Natural killer cell (primary cell): ENCODE data around the gene ASB3. TPM values are rescaled to one million over a fixed set of nuclear protein-coding genes. Genes with fewer than 3 reads are reported as not detected.

Experiments
- ATAC-seq, 3 donors: fragments of 150-1000 bp in 2 of 3; fragments of 200-7000 bp in 1 of 3; cut with Tn5 transposase; 1 replicate in 1 of 3; 2 replicates in 2 of 3; pipeline ENCODE4 v1.10.0; 2021; ENCODE audit warnings: mild to moderate bottlenecking in 2 of 3, moderate library complexity in 2 of 3
- DNase-seq, 2 donors: peaks; one replicate each; pipeline versions ENCODE4 v3.0.0 to v3.0.0-alpha.2; 2013 to 2021; ENCODE audit warnings: mixed read lengths in 1 of 2
- H3K27ac ChIP-seq: one replicate; pipeline ENCODE4 v1.5.1; 2013; ENCODE audit warnings: mild to moderate bottlenecking, low read length
- H3K27me3 ChIP-seq: one replicate; pipeline ENCODE4 v1.6.1; 2013; ENCODE audit warnings: low read length; ENCODE audit not compliant: control insufficient read depth, insufficient read depth
- H3K36me3 ChIP-seq: one replicate; pipeline ENCODE4 v1.6.1; 2013; ENCODE audit warnings: low read length; ENCODE audit not compliant: control insufficient read depth, insufficient read depth
- H3K4me1 ChIP-seq: one replicate; pipeline ENCODE4 v1.6.1; 2013; ENCODE audit warnings: low read length; ENCODE audit not compliant: control insufficient read depth, insufficient read depth
- H3K4me3 ChIP-seq: one replicate; pipeline ENCODE4 v1.5.1; 2013; ENCODE audit warnings: low read length
- H3K9me3 ChIP-seq: one replicate; pipeline ENCODE4 v1.6.1; 2013; ENCODE audit warnings: low read length; ENCODE audit not compliant: control insufficient read depth, insufficient read depth
- H3K27ac Mint-ChIP-seq, 2 donors: one replicate each; pipeline ENCODE4 v1.8.0; 2022; ENCODE audit warnings: mild to moderate bottlenecking in 2 of 2, mixed read lengths in 2 of 2, moderate library complexity in 1 of 2
- H3K27me3 Mint-ChIP-seq, 2 donors: one replicate each; pipeline ENCODE4 v1.8.0; 2022; ENCODE audit warnings: low read depth in 2 of 2, mixed read lengths in 2 of 2
- H3K36me3 Mint-ChIP-seq: one replicate; pipeline ENCODE4 v1.8.0; 2022; ENCODE audit warnings: mixed read lengths
- H3K4me1 Mint-ChIP-seq, 2 donors: one replicate each; pipeline ENCODE4 v1.8.0; 2022; ENCODE audit warnings: mixed read lengths in 2 of 2
- H3K4me3 Mint-ChIP-seq: one replicate; pipeline ENCODE4 v1.8.0; 2022; ENCODE audit warnings: mild to moderate bottlenecking, moderate library complexity, mixed read lengths
- H3K9me3 Mint-ChIP-seq, 2 donors: one replicate each; pipeline ENCODE4 v1.8.0; 2022; ENCODE audit warnings: mixed read lengths in 2 of 2
- CTCF ChIP-seq: fragments of 200-600 bp; IDR thresholded peaks from one replicate; pipeline ENCODE4 v1.8.0; 2022; ENCODE audit warnings: antibody characterized with exemption
- WGBS: methylation state at CpG from one replicate; pipeline ENCODE4 v1.1.7; 2013; ENCODE audit warnings: missing lambda C conversion rate; ENCODE audit not compliant: insufficient coverage; 5-methylcytosine and 5-hydroxymethylcytosine counted together
- intact Hi-C: fragments of 100-400 bp; cut with micrococcal nuclease; formaldehyde crosslinking; loops from one replicate; pipeline ENCODE4 v1.14.2; 2022
- total RNA-seq, 4 donors: library from RNA; stranded (reverse); fragments of 120-200 nt in 1 of 4; gene quantifications; one replicate each; pipeline versions ENCODE4 v1.2.3 to v1.2.4, GENCODE V29; 2013 to 2022

The ASB3 gene
- total RNA-seq, 3 donors from 2014 or later (not counting 1 experiment from before 2014, with no cell fraction given): 27.9 to 37.0 (median 29.6) TPM

DNA sequence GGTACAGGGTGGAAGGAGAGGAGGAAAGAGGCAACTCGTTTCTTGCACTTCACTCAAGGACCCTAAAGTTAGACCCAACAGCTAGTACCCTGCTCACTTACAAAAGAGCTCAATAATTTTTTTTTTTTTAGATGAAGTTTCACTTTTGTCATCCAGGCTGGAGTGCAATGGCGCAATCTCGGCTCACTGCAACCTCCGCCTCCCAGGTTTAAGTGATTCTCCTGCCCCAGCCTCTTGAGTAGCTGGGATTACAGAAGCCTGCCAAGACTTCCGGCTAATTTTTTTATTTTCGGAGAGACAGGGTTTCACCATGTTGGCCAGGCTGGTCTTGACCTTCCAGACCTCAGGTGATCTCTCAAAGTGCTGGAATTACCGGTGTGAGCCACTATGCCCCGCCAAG lies 4.1 kb downstream of the ASB3 start:
- no peak for TF ChIP-seq CTCF
- WGBS: 91% methylated on average over 7 of the region's 8 CpGs
- no peak overlapping the region for H3K4me3 Mint-ChIP-seq

DNA sequence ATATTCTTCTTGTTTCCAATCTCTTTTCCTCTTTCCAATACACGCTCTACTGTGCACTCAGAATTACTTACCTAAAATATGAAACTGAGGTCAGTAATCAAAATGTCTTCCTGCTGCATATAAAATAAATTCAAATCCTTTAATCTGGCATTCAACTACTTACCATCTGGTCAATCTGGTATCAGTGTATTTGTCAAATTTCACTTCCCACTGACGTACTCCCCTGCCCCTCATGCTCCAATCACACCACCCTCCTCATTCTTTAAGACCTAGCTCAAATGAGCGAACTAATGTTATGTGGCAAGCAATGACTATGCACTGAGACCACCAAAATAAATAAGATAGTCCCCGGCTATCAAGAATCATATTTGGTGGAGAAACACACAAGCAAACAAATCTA lies 6.7 kb downstream of the ASB3 start:
- H3K27ac ChIP-seq: no peak overlapping the region
- Mint-ChIP-seq H3K36me3 (no peaks in the 10 kb centered on the region), H3K4me3 (no peak overlapping the region), H3K27me3 (no peaks in the 10 kb centered on the region), H3K27ac (no peak overlapping the region), H3K9me3 (no peaks in the 10 kb centered on the region), H3K4me1 (peaks cover 22 to 24% of the 10 kb centered on the region in 2 donors)
- H3K4me1 ChIP-seq: no peaks in the 10 kb centered on the region
- DNase-seq: no peak
- no peaks in the 10 kb centered on the region for H3K27me3 ChIP-seq
- peaks cover 4% of the 10 kb centered on the region for H3K36me3 ChIP-seq
- H3K9me3 ChIP-seq: no peaks in the 10 kb centered on the region
- ATAC-seq: no peak
- intact Hi-C loops: no loop called here
- WGBS: 94% methylated on average over 3 of the region's 4 CpGs
- H3K4me3 ChIP-seq: no peak overlapping the region
- no peak for TF ChIP-seq CTCF

More for the DNA sequence above, 4.1 kb downstream of the ASB3 start:
- Mint-ChIP-seq H3K27me3 (no peaks in the 10 kb centered on the region), H3K27ac (no peak overlapping the region), H3K36me3 (no peaks in the 10 kb centered on the region), H3K9me3 (no peaks in the 10 kb centered on the region), H3K4me1 (peaks cover 37 to 44% of the 10 kb centered on the region in 2 donors)
- Histone ChIP-seq H3K36me3 (peaks cover 4% of the 10 kb centered on the region), H3K4me3 (no peak overlapping the region), H3K27ac (no peak overlapping the region), H3K9me3 (no peaks in the 10 kb centered on the region), H3K4me1 (peaks cover 7% of the 10 kb centered on the region), H3K27me3 (no peaks in the 10 kb centered on the region)
- DNase-seq (no peak), ATAC-seq (no peak)
- intact Hi-C loops: no loop called here

- Histone ChIP-seq H3K9me3 (no peaks in the 10 kb centered on the region), H3K27ac (no peak overlapping the region), H3K4me1 (no peaks in the 10 kb centered on the region), H3K27me3 (no peaks in the 10 kb centered on the region), H3K4me3 (no peak overlapping the region), H3K36me3 (peaks cover 8% of the 10 kb centered on the region)
- peaks cover 13 to 14% of the 10 kb centered on the region in 2 donors for H3K4me1 Mint-ChIP-seq
- no peak overlapping the region for H3K27ac Mint-ChIP-seq
- intact Hi-C loops: no loop called here
- H3K36me3 Mint-ChIP-seq: no peaks in the 10 kb centered on the region
- ATAC-seq: peak in 1 of 3 donors; percentile 49
- no peak for DNase-seq
- no peak overlapping the region for H3K4me3 Mint-ChIP-seq
- H3K9me3 Mint-ChIP-seq: no peaks in the 10 kb centered on the region
- TF ChIP-seq CTCF: no peak
- no peaks in the 10 kb centered on the region for H3K27me3 Mint-ChIP-seq
- WGBS: 94% methylated on average over 2 of the region's 5 CpGs
These were observed 8.1 kb downstream of the ASB3 start for GRCh38 chr2:53778536-53779162.

DNA sequence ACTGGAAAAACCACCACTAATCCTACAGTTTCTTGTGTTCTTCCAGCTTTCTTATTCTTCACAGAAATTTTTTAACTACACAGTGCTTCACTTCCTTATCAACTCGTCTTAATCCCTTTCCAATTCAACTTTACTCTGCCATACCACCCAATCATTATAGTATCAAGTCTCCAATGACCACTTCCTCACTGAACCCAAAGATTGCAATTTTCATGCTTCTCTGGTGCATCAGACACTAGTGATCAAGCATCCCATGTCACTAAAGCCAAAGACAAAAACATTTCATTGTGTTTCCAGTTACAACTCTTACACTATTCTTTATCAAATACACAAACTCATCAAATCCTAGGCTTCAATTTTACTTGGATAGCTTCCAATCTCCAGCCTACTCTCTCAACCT lies 9.6 kb downstream of the ASB3 start:
- Mint-ChIP-seq H3K27ac (no peak overlapping the region), H3K9me3 (no peaks in the 10 kb centered on the region), H3K27me3 (no peaks in the 10 kb centered on the region), H3K4me3 (no peak overlapping the region), H3K36me3 (no peaks in the 10 kb centered on the region), H3K4me1 (peaks cover 9% of the 10 kb centered on the region in 2 donors)
- intact Hi-C loops: no loop called here
- Histone ChIP-seq H3K27me3 (no peaks in the 10 kb centered on the region), H3K27ac (no peak overlapping the region), H3K9me3 (no peaks in the 10 kb centered on the region), H3K36me3 (peaks cover 4% of the 10 kb centered on the region), H3K4me3 (no peak overlapping the region), H3K4me1 (no peaks in the 10 kb centered on the region)
- TF ChIP-seq CTCF: no peak
- WGBS: 63% methylated on average over 1 of the region's 1 CpG
- DNase-seq (no peak), ATAC-seq (no peak)
